Measurements from ENCODE around the gene PARVA. TPM values are rescaled to one million over a fixed set of nuclear protein-coding genes. Genes with fewer than 3 reads are reported as not detected.

Gene PARVA
- total RNA-seq, 2 experiments from 2014 or later: 0.08 to 0.98 TPM

GRCh38 chr11:12394601-12395000 lies 17.2 kb downstream of the PARVA start:
- TF ChIP-seq, protein P1, sequence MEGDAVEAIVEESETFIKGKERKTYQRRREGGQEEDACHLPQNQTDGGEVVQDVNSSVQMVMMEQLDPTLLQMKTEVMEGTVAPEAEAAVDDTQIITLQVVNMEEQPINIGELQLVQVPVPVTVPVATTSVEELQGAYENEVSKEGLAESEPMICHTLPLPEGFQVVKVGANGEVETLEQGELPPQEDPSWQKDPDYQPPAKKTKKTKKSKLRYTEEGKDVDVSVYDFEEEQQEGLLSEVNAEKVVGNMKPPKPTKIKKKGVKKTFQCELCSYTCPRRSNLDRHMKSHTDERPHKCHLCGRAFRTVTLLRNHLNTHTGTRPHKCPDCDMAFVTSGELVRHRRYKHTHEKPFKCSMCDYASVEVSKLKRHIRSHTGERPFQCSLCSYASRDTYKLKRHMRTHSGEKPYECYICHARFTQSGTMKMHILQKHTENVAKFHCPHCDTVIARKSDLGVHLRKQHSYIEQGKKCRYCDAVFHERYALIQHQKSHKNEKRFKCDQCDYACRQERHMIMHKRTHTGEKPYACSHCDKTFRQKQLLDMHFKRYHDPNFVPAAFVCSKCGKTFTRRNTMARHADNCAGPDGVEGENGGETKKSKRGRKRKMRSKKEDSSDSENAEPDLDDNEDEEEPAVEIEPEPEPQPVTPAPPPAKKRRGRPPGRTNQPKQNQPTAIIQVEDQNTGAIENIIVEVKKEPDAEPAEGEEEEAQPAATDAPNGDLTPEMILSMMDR (IDR thresholded peaks at IDR 0.05): no peak
- ATAC-seq (ENCODE audit: poor library complexity) (no peak), DNase-seq (no peak)
- ChIA-PET CTCF (interaction anchor here (1.3 kb wide), 1 partner anchor 16 kb away, joined by 3 read pairs; no protein-coding TSS in a partner anchor), POLR2A (no interaction called here)
- no peaks in the 10 kb centered on the region for H3K27me3 Mint-ChIP-seq
- no peak overlapping the region for H3K4me3 Mint-ChIP-seq
- Histone ChIP-seq H3K27me3 (ENCODE audit: control insufficient read depth in 1 of 2, insufficient read depth in 2 of 2, low read length in 2 of 2) (no peaks in the 10 kb centered on the region), H3K9me3 (ENCODE audit: control insufficient read depth in 1 of 2, insufficient read depth in 1 of 2, low read length in 2 of 2) (peaks cover 6 to 9% of the 10 kb centered on the region in 2 experiments), H3K4me1 (ENCODE audit: insufficient read depth, low read length) (no peaks in the 10 kb centered on the region), H3K4me3 (ENCODE audit: low read length) (no peak overlapping the region), H3K36me3 (ENCODE audit: insufficient read depth, low read length) (no peaks in the 10 kb centered on the region), H3K27ac (ENCODE audit: low read depth in 1 of 2, low read length in 2 of 2) (no peak overlapping the region)
- intact Hi-C loops (cut with DNase I, micrococcal nuclease): no loop called here
- H3K36me3 Mint-ChIP-seq (ENCODE audit: low read depth): no peaks in the 10 kb centered on the region
- no peaks in the 10 kb centered on the region for H3K9me3 Mint-ChIP-seq
- H3K27ac Mint-ChIP-seq: no peak overlapping the region
- H3K4me1 Mint-ChIP-seq (ENCODE audit: low read depth): peaks cover 23% of the 10 kb centered on the region

- Histone ChIP-seq H3K36me3 (ENCODE audit: insufficient read depth, low read length) (no peaks in the 10 kb centered on the region), H3K4me3 (ENCODE audit: low read length) (no peak overlapping the region), H3K27me3 (ENCODE audit: control insufficient read depth in 1 of 2, insufficient read depth in 2 of 2, low read length in 2 of 2) (no peaks in the 10 kb centered on the region), H3K4me1 (ENCODE audit: insufficient read depth, low read length) (no peaks in the 10 kb centered on the region), H3K27ac (ENCODE audit: low read depth in 1 of 2, low read length in 2 of 2) (no peak overlapping the region), H3K9me3 (ENCODE audit: control insufficient read depth in 1 of 2, insufficient read depth in 1 of 2, low read length in 2 of 2) (peaks cover 6 to 9% of the 10 kb centered on the region in 2 experiments)
- no peaks in the 10 kb centered on the region for H3K36me3 Mint-ChIP-seq (ENCODE audit: low read depth)
- H3K27ac Mint-ChIP-seq: no peak overlapping the region
- H3K4me3 Mint-ChIP-seq: no peak overlapping the region
- H3K4me1 Mint-ChIP-seq (ENCODE audit: low read depth): peaks cover 23% of the 10 kb centered on the region
- ATAC-seq (ENCODE audit: poor library complexity): no peak
- no peaks in the 10 kb centered on the region for H3K27me3 Mint-ChIP-seq
- TF ChIP-seq, protein P1 (IDR thresholded peaks at IDR 0.05): no peak
- intact Hi-C loops (cut with DNase I, micrococcal nuclease): no loop called here
- ChIA-PET POLR2A (no interaction called here), CTCF (no interaction called here)
- no peaks in the 10 kb centered on the region for H3K9me3 Mint-ChIP-seq
- DNase-seq: no peak
Observed at GRCh38 chr11:12395333-12395732, 18.0 kb downstream of the PARVA start.

- no peak overlapping the region for H3K4me3 ChIP-seq (ENCODE audit: low read length)
- peaks cover 0 to 4% of the 10 kb centered on the region in 2 experiments for H3K27me3 ChIP-seq (ENCODE audit: control insufficient read depth in 1 of 2, insufficient read depth in 2 of 2, low read length in 2 of 2)
- ChIA-PET POLR2A (no interaction called here), CTCF (no interaction called here)
- Mint-ChIP-seq H3K27me3 (no peaks in the 10 kb centered on the region), H3K27ac (no peak overlapping the region), H3K36me3 (ENCODE audit: low read depth) (no peaks in the 10 kb centered on the region), H3K4me1 (ENCODE audit: low read depth) (peaks cover 23% of the 10 kb centered on the region), H3K9me3 (no peaks in the 10 kb centered on the region), H3K4me3 (no peak overlapping the region)
- ATAC-seq (ENCODE audit: poor library complexity) (no peak), DNase-seq (no peak)
- TF ChIP-seq, protein P1 (IDR thresholded peaks at IDR 0.05): no peak
- no peaks in the 10 kb centered on the region for H3K36me3 ChIP-seq (ENCODE audit: insufficient read depth, low read length)
- H3K4me1 ChIP-seq (ENCODE audit: insufficient read depth, low read length): no peaks in the 10 kb centered on the region
- H3K27ac ChIP-seq (ENCODE audit: low read depth in 1 of 2, low read length in 2 of 2): no peak overlapping the region
- intact Hi-C loops (cut with DNase I, micrococcal nuclease): no loop called here
- H3K9me3 ChIP-seq (ENCODE audit: control insufficient read depth in 1 of 2, insufficient read depth in 1 of 2, low read length in 2 of 2): peaks cover 6 to 9% of the 10 kb centered on the region in 2 experiments
Observed at GRCh38 chr11:12397931-12398334, 20.6 kb downstream of the PARVA start.

Data from CD4-positive, alpha-beta T cell (primary cell).